GM19324 (cell line): ENCODE measurements around the gene CARD19.

Experiments used
- ATAC-seq: cut with Tn5 transposase; IDR thresholded peaks from one replicate; pipeline ENCODE4 v1.9.1; 2021; ENCODE audit warnings: mild to moderate bottlenecking, moderate library complexity; ENCODE audit not compliant: unreplicated experiment, low FRiP score

CARD19 gene

DNA sequence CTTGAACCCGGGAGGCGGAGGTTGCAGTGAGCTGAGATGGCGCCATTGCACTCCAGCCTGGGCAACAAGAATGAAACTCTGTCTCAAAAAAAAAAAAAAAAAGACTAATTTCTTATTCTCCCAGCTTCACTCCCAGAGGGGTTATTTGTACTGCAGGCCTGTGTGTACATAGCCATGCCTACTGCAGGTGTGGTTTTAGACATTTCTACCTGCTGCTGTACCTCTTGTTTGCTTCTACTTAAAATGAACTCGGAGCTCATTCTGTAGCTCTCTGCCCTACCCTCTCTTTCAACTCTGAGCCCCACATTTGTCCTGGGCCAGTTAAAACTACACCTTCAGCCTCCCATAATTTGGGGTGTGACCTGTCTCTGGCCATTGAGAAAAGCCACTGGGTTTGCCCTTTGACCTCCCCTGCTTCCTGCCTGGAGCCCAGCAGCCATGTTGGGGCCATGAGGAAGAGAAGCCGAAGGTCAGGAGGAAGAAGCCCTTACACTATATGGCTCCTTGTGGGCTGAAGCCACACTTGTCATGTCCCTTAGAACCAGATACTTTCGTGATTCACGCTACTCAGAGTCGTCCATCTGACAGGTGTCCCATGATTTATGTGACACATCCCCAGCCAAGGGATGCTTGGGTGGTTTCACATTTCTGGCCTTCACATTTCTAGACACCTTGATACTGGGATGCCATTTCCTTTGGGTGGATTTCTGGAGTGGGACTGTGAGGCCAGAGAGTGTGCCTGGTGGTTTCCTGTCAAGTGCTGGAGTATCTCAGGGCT lies 9.4 kb upstream of the CARD19 start:
- no peak for ATAC-seq

DNA sequence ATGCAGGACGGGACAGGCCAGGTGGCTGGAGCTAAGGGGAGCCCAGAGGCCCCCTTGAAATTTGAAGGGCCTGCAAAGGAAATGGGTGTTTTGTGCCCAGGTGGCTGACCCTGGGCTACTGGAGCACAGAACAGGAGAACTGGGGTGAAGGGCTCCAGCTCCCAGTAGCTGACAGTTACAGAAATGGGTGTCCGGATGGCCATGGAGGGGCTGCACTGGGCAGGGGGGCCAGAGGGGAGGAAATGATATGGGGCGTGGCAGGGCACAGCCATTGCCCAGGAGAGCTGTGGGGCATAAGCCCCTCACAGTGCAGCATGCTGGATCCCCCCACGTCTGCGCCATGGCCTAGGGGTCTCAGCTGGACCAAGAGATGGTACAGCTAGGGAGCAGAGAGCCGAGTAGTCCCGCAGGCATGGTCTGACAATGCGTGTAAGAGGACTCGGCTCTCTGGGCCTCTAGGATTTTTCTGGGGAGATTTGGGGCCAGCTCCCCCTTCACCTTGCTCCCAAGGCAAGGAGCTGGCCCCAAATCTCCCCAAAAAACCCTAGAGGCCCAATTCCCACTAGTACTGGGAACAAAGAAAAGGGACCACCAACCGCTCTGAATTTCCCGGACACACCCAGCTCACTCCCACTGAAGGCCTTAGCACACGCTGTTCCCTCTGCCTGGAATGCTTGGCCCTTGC lies 7.9 kb upstream of the CARD19 start:
- ATAC-seq, result no peak

GRCh38 chr9:93088656-93089015 lies 7.4 kb upstream of the CARD19 start:
- ATAC-seq, result no peak

DNA sequence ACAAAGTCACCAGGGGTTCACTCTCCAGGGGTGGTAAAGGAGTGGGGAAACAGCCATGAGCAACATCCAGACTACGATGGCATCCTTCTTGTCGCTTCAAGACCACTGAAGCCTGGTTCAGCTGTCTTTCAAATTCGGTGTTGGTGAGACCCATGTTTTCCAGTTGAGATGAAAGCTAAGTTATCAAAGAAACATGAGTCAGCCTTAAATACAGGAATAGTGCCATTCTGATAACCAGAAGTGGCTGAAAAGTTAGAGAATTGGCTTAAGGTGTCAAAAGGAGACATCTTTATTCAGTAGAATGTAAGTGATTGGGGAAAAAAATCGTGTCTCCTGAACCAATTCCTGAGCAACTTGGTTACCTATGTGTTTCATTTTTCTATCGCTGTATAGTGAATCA lies 7.0 kb upstream of the CARD19 start:
- ATAC-seq, result no peak

- no peak for ATAC-seq
These were observed 6.5 kb upstream of the CARD19 start for GRCh38 chr9:93089481-93089991.

DNA sequence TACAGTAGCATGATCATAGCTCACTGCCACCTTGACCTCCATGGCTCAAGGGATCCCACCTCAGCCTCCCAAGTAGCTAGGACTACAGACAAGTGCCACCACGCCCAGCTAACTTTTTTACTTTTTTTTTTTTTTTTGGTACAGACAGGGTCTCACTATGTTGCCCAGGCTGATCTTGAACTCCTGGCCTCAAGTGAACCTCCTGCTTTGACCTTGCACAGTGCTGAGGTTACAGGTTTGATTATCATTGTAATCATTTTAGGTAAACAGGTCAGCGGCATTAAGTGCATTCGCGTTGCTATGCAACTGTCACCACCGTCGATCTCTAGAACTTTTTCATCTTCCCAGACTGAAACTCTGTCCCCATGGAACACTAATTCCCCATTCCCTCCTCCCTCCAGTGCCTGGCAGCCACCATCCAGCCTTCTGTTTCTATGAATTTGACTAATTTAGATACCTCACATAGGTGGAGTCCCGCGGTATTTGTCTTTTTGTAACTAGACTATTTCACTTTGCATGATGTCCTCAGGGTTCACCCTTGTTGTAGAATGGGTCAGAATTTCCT lies 5.8 kb upstream of the CARD19 start:
- no peak for ATAC-seq

DNA sequence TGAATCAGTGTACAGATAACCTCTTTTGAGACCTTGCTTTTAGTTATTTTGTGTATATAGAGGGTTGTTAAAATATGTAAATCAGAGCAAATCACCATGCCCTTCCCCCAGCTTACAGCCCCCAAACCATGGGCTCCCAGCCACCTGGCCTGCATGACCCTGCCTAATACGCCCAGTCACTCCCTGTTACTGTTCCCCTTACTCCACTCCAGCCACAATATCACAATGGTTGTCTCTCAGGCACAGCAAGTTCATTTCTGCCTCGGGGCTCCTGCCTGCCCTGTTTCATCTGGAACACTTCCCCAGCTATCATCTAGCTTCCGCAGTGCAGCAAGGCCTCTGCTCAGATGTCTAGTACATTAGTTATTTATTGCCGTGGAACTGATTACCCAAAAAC lies 5.0 kb upstream of the CARD19 start:
- no peak for ATAC-seq

- ATAC-seq, result no peak
These were observed 4.5 kb upstream of the CARD19 start for GRCh38 chr9:93091453-93092081.

DNA sequence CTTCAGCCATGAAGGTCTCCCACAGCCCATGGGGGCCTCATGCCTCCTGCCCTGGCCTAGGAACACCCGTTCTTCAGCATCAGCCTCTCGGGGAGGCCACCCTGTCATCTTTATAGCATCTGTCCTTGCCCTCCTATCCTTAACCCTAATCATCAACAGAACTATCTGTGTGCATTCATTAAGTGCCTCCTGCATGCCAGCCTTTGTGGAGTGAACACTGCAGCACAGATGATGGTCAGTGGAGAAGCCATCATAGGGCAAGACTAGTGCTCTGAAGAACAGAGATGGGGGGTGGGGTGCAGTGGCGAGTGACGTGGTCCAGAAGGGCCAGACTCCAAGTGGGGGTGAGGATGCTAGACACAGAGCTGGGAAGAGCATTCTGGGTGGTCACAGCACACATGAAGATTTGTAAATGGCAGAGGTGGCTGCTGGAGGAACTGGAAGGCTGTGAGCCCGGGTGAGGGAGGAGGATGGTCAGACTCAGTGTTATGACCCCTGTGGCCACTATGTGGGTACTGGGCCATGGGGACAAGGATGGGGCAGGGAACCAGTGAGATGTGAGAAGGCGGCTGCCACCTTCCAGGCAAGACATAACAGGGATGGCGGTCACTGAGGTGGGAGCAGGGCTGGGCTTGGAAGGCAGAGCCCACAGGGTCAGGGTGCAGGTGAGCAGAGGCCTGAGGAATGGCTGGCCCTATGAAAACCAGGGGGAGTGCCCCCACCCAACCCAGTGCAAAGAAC lies 3.6 kb upstream of the CARD19 start:
- no peak for ATAC-seq

DNA sequence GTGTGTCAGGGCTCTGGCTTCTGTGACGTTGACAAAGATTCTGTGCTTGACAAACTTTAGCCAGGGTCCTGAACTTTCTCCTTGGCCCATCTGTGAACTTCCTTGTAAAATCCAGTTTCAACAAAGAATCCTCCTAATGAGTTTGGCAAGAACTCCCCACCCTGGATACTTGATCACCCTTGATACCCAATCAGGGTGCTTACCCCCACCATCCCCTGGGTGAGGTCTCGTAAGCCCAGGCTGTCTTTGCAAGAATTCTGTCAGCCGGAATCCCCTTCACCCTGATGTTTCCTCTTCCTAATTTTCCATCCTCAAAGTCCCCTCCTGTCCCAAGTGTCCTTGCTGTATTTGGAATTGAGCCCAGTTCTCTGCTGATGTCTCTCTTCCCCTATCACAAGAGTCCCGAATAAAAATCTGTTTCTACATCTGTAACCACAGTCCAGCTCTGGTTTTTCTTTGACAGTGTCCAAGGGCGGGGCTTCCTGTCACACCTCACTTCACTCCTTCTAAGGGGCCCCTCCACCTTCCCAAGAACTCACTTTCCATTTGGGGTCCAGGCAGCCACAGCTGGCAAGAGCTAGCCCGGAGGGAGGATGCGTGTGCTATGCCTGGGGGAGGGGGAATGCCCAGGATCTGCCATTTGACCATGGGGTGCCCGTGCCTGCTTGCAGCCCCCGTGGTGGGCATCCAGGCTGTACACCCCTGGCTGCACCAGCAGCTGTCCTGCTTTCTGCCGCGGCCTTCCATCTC lies 2.7 kb upstream of the CARD19 start:
- no peak for ATAC-seq

DNA sequence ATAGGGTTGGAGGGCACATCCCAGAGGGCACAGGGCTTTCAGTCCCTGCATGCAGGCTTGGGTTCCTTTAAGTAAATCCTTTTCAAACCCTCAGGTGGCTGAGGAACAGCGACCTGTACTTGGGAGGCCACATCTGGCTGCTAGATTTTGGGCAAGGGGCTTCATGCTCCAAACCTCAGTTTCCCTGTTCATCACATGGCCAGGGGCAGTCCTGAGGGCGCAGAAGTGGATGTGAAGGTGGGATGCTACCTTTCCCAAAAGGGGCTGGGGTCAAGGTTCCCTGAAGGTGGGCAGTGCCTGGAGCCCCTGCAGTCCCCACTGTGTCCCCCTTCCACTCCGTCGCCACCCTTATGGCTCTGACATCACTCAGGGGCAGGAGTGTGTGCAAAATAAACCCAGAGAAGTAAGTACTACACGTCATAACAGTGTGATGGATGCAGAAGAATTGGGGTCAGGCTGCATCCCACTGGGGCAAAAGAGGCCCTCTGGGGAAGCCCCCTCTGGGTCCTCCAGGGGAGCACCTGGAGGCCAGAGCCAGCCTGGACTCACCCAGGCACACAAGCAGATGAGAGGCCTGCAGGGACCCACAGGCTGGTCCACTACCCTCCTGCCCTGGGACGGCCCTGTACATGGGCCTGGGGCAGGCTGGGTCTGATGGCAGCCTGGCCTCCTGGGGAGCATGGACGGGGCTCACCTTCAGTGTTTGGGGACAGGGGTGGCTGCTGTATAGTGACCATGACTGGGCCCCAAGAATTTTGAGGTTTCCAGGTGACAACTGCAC lies 1.9 kb upstream of the CARD19 start:
- ATAC-seq, result no peak

- ATAC-seq, result no peak
These were observed 1.3 kb upstream of the CARD19 start for GRCh38 chr9:93094658-93095204.

GRCh38 chr9:93095205-93096130 lies 549 bp upstream of the CARD19 start:
- peak; percentile 78 for ATAC-seq

GRCh38 chr9:93096811-93097382 lies 880 bp downstream of the CARD19 start:
- ATAC-seq, result no peak

DNA sequence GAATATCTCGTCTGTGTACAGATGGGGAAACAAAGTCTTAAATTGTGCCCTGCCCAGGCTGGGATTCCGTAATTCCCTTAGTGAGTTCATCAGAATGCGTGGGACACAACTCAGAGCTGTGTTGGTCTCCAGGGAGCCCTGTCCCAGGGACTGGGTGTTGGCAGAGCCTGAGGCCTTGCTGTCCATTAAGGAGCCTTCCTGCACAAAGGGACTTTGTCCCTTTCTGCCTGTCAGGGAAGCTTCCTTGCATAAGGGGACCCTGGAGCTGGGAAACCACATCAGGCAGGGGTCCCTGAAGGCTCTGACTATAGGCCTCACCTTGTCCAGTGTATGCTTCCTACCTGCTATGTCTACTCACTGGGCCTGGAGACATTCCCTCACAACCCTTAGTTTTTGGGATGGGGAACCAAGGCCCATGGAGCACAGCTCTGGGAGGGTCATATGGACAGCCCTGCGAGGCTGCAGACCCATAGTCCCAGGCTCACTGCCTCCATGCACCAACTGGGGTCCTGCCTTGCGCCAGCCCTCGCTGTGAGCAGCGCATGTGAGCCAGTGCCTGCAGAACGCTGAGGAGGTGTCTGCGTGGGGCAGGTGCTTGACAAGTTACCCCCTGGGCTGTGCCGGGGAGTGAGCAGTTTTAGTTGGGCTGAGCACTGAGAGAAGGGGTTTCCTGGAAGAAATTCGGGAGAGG lies 1.6 kb downstream of the CARD19 start:
- ATAC-seq, result no peak

DNA sequence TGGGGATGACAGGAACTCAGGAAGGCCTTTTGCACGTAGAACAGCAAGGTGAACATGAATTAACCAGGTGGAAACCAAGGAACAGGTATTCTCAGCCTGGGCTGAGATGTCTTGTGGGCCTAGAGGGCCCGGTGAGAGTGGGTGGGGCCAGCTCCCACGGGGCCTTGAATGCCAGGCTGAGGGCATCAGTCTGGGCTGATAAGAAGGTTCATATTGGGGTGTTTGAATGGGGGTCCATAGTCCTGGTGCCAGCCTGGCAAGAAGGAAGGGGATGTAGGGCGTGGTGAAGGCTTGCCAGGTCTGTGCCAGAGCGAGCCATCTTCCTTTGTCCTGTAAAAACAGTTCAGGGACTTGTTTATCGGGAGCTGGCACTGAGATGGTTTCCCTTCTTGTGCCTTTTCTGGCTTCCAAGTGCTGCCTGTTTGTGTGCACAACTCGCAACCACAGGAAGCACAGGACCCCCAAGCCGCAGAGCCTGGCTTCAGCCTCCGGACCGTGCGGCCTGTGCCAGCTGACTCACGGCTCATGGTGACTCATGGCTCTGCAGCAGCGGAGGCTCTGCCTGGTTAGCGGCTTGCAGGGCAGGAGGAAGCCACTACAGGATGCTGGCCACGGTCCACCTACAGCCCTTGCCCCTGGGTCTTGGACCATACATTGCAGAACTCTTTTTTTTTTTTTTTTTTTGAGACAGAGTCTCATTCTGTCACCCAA lies 2.4 kb downstream of the CARD19 start:
- no peak for ATAC-seq
